Omental fat pad (tissue), 4 donors: ENCODE data around the gene TRAF3IP1. TPM values are rescaled to one million over a fixed set of nuclear protein-coding genes. Genes with fewer than 3 reads are reported as not detected.
A peak's percentile ranks its signal among the peaks of the same experiment; 100 is the strongest.

Experiments
- ATAC-seq: fragments of 150-250 bp; one replicate; pipeline ENCODE4 v1.9.1; 2016; ENCODE audit warnings: mild to moderate bottlenecking, moderate library complexity; ENCODE audit not compliant: low FRiP score
- DNase-seq: peaks from one replicate; pipeline ENCODE4 v3.0.0-alpha.2; 2019; ENCODE audit warnings: low spot score
- total RNA-seq, 4 donors: library from RNA; depleted of rRNA; stranded (reverse); fragments of >200 nt; gene quantifications; one replicate each; pipeline ENCODE4 v1.1.0, GENCODE V29; 2016
- TF ChIP-seq, protein P1 (sequence below), 3 donors: fragments of 450-650 bp; IDR thresholded peaks; one replicate each; pipeline ENCODE4 v1.5.1; 2016 to 2017; ENCODE audit warnings: antibody characterized with exemption in 3 of 3, mild to moderate bottlenecking in 3 of 3, moderate library complexity in 2 of 3

Gene TRAF3IP1
- total RNA-seq, 4 donors from 2014 or later = 8.4 to 15.9 (median 12.5) TPM

DNA sequence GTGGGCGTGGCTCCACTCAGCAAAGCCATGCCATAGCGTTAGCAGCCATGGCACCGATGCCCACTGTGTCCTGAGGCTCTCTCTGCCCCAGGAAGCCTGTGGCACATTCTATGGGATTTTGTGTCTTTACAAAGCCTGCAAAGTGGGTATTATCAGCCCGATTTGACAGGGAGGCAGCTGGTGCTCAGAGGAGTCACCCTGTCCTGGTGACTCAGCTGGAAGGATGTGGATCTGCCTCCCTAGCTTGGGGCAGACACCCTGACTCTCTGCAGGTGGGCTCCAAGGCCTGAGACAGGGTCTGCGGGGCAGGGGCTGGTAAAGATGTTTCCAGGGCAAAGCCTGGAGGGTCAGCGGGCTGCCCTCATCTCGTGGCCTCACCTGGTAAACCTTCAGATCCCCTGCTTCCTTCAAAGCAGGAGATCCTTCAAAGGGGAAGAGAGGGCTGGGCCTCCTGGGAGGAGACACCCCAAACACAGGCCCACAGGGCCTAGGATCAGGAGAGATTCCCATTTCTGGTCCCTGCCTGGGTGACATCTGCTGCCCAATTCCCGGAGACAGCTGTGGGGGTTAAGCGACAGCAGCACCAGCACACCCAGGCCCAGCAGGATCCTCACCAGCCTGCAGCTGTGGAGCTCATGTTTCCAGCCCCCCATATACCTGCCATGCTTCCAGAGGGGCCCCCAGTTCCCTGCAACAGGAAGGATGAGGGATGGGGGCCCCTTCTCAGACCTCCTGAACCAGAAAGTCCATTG is 103.4 kb downstream of the TRAF3IP1 start:
- ATAC-seq (no peak), DNase-seq (no peak)
- TF ChIP-seq, protein P1, sequence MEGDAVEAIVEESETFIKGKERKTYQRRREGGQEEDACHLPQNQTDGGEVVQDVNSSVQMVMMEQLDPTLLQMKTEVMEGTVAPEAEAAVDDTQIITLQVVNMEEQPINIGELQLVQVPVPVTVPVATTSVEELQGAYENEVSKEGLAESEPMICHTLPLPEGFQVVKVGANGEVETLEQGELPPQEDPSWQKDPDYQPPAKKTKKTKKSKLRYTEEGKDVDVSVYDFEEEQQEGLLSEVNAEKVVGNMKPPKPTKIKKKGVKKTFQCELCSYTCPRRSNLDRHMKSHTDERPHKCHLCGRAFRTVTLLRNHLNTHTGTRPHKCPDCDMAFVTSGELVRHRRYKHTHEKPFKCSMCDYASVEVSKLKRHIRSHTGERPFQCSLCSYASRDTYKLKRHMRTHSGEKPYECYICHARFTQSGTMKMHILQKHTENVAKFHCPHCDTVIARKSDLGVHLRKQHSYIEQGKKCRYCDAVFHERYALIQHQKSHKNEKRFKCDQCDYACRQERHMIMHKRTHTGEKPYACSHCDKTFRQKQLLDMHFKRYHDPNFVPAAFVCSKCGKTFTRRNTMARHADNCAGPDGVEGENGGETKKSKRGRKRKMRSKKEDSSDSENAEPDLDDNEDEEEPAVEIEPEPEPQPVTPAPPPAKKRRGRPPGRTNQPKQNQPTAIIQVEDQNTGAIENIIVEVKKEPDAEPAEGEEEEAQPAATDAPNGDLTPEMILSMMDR (IDR thresholded peaks at IDR 0.05) = no peak

DNA sequence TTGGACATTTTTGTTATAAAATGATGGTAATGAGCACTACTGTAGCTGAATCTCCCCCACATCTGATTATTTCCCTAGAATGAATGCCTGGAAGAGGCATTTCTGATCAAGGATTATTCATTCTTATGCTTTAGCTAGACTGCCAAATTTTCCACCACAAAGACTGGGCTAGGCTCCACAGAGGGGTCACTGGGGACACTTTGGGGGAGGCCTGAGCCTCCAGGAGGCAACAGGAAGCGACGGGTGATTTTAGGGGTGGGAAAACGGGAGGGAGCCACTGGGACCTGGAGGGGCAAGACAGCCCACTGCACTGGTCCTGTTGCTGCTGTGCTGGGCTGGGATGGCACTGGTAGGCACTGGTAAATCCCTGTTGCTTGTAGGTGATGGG is 104.0 kb downstream of the TRAF3IP1 start:
- DNase-seq (no peak), ATAC-seq (no peak)
- TF ChIP-seq, protein P1 (IDR thresholded peaks at IDR 0.05) = no peak

- DNase-seq = no peak
- no peak for ATAC-seq
- TF ChIP-seq, protein P1 (IDR thresholded peaks at IDR 0.05) = no peak
Observed at GRCh38 chr2:238425505-238425978, 105.2 kb downstream of the TRAF3IP1 start.

GRCh38 chr2:238425979-238426567 is 105.8 kb downstream of the TRAF3IP1 start:
- TF ChIP-seq, protein P1 (IDR thresholded peaks at IDR 0.05) = no peak
- peak; percentile 26 for ATAC-seq
- DNase-seq = no peak

DNA sequence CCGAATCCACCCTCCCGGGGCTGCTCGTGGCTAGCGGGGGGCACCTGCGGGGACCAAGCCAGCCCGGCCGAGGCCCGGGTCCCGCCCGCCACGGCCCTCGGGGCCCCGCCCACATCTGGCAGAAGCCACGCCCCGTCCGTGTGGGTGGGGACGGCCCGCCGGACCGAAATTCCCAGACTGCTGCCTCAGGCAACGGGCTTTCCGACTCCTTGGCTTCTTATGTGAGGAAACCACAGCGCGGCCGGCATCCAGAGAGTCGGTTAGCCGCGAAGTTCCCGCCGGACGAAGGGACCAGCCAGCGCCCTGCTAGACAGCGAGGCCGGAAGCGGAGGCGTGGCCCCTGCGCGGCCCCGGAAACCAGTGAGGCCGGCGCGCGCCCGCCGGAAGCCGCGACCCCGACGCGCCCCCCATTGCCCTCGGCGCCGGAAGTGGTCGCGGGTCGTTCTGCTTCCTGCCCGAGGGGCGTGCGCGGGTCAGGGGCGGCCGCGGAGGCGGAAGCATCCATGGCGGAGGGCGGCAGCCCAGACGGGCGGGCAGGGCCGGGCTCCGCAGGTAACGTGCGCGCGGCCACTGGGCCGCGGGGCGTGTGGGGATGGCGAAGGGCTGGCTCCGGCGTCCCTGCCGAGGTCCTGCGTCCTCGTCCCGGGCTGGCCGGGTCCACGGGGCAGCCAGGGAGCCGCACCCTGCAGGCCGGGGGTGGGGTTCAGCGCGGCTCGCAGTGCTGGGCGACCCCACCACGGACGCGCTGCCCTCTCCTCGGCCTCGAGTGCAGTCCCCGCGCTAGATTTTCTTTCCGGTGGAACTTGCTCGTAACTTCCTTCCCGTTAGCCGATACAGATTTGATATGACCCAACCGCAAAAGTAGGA is 106.5 kb downstream of the TRAF3IP1 start, which contains the start of gene ASB1:
Gene ASB1 (plus strand): TSS at position 360 of the 867 bp plus-strand sequence. CDS start 144 bp downstream, at position 504.
- TF ChIP-seq, protein P1 (IDR thresholded peaks at IDR 0.05) = no peak
- peak; percentile 60 for DNase-seq
- ATAC-seq = peak; percentile 89

GRCh38 chr2:238427435-238428162 is 107.3 kb downstream of the TRAF3IP1 start:
- ATAC-seq (no peak), DNase-seq (no peak)
- TF ChIP-seq, protein P1 (IDR thresholded peaks at IDR 0.05) = no peak
